ENCODE data around the gene CACNB4.

GRCh38 chr2:152034257-152034801 is 64.5 kb downstream of the CACNB4 start:
- TF ChIP-seq, protein P1, sequence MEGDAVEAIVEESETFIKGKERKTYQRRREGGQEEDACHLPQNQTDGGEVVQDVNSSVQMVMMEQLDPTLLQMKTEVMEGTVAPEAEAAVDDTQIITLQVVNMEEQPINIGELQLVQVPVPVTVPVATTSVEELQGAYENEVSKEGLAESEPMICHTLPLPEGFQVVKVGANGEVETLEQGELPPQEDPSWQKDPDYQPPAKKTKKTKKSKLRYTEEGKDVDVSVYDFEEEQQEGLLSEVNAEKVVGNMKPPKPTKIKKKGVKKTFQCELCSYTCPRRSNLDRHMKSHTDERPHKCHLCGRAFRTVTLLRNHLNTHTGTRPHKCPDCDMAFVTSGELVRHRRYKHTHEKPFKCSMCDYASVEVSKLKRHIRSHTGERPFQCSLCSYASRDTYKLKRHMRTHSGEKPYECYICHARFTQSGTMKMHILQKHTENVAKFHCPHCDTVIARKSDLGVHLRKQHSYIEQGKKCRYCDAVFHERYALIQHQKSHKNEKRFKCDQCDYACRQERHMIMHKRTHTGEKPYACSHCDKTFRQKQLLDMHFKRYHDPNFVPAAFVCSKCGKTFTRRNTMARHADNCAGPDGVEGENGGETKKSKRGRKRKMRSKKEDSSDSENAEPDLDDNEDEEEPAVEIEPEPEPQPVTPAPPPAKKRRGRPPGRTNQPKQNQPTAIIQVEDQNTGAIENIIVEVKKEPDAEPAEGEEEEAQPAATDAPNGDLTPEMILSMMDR (IDR thresholded peaks at IDR 0.05): no peak
- TF ChIP-seq EP300 (IDR thresholded peaks at IDR 0.05): no peak
- no peak for TF ChIP-seq POLR2A (IDR thresholded peaks at IDR 0.05)

All from tibial nerve (tissue), 4 donors.